ENCODE results near the gene MTA1.

DNA sequence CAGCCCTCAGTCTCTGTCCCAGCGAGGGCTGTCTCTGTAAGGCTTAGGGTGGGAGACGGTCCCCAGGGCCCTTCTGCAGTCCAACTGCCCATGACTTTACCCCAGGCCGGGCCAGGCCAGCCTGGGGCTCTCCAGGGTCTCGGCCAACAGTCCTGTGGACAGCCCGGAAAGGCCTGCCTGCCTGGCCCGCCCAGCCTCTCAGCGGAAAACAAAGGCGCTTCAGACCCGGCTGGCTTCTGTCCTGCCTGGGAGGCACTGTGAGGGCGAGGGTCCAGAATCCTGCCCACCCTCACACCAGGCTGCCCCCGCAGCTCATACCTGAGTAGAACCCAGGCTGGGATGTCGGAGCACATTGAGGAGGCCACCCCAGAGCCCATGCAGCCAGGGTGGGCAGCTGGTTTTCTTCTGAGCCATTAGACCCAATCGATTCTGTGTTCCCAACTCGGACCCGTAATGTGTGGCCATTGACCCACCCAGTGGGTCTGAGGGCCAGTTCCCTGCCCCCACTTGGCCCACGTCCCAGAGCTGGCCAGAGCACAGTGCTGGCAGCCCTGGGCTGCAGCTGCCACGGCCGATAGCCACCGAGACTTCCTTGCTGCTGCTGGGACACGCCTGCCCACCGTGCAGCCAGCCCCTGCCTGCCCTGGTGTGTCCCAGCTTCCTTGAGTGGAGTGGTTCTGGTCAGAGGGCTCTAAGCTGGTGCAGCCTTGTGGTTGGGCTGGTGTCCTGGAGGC is 56.6 kb downstream of the MTA1 start:
- TF ChIP-seq, protein P1, sequence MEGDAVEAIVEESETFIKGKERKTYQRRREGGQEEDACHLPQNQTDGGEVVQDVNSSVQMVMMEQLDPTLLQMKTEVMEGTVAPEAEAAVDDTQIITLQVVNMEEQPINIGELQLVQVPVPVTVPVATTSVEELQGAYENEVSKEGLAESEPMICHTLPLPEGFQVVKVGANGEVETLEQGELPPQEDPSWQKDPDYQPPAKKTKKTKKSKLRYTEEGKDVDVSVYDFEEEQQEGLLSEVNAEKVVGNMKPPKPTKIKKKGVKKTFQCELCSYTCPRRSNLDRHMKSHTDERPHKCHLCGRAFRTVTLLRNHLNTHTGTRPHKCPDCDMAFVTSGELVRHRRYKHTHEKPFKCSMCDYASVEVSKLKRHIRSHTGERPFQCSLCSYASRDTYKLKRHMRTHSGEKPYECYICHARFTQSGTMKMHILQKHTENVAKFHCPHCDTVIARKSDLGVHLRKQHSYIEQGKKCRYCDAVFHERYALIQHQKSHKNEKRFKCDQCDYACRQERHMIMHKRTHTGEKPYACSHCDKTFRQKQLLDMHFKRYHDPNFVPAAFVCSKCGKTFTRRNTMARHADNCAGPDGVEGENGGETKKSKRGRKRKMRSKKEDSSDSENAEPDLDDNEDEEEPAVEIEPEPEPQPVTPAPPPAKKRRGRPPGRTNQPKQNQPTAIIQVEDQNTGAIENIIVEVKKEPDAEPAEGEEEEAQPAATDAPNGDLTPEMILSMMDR (conservative IDR thresholded peaks at IDR 0.05; ENCODE audit: low read depth, low read length), result no peak
- TF ChIP-seq EZH2 (IDR thresholded peaks at IDR 0.05; ENCODE audit: borderline replicate concordance, low read depth, low read length, poor library complexity, severe bottlenecking), result no peak
